ENCODE measurements around the gene CDK19.
"Not testable (repeated sequence)": the region's sequence is repeated elsewhere in the genome, so short reads cannot be mapped to it uniquely, and the experiment has no call there.

The CDK19 gene

DNA sequence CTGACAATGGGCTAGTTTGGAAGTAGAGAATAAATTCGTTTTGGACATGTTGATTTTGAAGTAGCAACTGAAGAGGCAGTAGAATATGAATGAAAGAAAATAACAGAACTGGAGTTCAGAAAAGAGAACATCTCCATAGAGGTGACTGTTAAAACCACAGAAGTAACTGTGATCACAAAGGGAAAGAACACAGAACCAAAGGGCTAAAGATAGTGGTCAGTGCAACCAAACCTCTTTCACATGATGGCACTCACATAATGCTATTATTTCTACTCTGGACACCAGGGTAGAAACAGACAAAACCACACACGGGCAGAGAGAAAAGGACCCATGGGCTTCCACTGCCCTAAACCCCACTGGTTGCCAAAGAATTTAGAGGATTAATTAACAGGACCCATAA, 58.5 kb downstream of the CDK19 start:
- DNase-seq, result peak in 1 of 4 experiments; percentile 14

DNA sequence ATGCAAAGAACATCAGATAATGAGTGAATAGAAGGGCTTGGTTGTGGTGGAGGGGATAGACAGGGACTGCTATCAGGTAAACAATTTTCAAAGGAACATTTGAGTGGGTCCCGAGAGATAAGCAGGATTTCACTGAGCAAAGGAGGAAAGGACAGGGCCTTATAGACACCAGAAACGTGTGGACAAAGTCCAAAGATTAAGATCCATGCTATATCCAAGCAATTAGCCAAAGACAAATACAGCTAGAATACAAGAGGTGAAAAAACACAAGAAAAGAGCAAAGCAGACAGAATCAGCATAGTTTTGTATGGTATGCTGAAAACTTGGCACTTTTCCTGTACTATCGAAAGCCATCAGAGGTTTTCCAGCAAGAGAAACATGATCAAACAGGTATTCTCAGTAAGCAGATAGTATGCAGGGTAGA, 59.8 kb downstream of the CDK19 start:
- no peak for DNase-seq

DNA sequence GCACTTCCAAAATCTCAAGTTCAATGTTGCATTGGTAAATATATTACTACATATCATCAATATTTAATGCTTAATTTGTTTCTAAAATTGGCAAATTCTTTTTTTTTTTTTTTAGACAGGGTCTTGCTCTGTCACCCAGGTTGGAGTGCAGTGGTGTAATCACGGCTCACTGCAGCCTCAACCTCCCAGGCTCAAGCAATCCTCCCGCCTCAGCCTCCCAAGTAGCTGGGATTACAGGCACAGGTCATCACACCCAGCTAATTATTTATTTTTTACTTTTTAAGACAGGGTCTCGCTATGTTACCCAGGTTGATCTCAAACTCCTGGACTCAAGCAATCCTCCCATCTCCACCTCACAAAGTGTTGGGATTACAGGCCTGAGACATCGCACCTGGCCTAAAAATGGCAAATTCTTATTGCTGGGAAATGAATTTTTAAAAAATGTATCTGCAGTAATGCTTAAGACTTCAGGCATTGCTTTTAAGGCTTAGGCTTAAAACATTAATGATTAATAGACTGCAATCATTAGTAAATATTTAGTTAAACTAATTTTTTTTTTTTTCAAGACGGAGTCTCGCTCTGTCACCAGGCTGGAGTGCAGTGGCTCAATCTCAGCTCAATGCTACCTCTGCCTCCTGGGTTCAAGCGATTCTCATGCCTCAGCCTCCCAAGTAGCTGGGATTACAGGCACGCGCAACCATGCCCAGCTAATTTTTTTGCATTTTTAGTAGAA, 61.2 kb downstream of the CDK19 start:
- not testable (repeated sequence) for DNase-seq

DNA sequence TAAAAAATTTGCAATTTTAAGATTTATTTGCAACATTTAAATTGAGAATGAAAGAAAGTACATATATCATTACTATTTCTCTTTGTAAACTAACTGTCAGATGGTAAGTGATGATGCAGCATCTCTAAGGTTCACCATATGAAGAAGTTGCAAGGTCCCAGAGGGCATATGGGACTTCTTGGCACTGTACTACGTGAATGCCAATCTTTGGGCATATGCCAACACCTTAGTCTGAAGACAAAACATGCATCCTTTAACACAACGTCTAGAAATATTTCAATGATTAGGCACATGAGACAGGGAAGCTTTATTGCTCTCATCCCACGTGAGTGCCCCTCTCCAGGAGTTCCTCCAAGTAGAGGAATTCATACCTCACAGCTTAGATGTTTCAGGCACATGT, 66.8 kb downstream of the CDK19 start:
- peak in 2 of 4 experiments; percentile 24 to 26 for DNase-seq

DNA sequence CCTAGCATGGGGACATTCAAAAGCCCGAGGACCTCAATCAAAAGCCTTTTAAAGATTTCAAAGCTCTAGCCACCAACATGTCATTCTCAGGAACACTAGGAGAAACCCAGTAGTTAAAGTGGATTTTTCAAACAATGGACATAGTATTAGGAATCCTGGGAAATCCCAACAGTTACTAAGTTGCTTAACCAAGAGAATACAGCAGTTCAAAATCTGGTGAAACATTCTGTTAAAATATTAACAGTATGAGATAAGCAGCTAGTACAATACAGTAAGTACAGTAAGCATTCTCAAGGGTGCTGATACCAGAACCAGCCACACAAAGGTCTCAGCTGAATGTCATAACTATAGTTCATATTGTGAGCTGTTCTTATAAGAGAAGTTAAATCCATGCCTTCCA, 68.6 kb downstream of the CDK19 start:
- DNase-seq, result no peak

DNA sequence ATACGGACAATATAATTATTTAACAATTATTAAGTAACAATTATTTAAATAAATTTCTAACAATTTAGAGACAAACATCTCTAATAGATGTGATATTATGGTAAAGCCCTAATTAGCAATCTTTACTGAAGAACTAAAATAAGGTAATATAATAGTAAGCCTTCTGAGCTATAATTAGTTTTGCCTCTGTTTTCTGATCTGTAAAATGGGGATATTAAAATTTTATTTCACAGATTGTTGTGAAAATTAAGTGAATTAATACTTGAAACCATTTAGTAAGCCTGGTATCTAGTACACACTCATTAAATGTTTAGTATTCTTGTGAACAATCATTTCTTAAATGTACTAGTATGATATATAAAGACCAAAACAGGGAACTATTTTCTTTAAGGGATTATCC, 70.3 kb downstream of the CDK19 start:
- DNase-seq, result no peak

DNA sequence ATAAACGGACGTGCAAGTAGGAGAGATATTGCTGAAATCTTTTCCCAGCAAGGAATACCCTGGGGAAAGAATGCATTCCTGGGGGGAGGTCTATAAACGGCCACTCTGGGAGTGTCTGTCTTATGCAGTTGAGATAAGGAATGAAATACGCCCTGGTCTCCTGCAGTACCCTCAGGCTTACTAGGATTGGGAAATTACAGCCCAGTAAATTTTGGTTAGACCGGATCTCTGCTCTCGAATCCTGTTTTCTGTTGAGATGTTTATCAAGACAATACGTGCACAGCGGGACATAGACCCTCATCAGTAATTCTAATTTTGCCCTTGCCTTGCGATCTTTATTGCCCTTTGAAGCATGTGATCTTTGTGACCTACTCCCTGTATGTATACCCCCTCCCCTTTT, 72.7 kb downstream of the CDK19 start:
- DNase-seq, result not testable (repeated sequence)

DNA sequence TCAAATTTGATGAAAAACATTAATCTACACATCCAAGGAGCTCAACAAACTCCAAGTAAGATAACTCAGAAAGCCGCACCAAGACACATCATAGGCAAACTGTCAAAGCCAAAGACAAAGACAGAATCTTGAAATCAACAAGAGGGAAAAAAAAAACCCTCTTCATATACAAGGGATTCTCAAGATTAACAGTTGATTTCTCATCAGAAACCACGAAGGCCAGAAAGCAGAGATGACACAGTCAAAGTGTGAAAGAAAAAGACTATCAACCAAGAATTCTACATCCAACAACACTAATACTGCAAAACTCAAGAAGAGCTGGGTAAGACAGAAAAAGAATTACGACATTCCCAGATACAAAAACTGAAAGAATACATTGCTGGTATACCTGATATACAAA, 73.8 kb downstream of the CDK19 start:
- DNase-seq, result no peak

DNA sequence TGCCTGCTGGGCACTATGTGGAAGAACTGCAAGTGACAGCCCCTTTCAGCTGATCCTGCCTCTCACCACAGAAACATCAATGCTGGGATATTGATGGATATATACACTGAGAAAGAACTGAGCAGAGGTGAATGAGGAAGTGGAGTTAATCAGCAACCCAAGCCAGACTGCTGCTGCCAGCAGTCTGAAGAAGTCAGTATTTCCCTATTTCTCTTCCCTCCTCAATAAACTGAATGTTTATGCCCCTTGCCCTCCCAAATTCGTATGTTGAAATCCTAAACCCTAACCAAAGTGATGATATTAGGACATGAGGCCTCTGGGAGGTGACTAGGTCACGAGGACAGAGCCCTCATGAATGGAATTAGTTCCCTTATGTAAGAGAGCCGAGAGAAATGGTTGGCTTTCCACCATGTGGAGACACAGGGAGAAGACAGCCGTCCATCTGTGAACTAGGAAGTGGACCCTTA, 76.3 kb downstream of the CDK19 start:
- peak; percentile 89 to 98 (median 94) for DNase-seq

DNA sequence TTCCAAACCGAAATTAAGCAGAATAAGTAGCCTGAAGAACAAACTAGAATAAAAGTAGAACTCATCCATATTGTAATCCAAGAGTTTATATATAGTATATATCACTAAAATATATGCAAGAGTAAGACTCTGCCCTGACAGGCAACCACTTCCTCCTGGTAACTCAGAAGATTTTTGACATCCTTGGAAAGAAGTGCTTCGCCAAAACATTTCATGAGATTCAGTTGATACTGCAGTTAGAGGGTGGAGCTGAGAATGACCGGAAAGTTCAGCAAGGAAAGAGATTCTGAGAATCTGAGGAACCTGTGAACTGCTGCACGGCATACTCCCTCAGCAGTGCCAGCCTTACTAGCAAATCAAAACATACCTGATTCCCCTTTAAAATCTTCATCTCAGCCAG, 79.6 kb downstream of the CDK19 start:
- peak; percentile 32 to 67 (median 51) for DNase-seq

DNA sequence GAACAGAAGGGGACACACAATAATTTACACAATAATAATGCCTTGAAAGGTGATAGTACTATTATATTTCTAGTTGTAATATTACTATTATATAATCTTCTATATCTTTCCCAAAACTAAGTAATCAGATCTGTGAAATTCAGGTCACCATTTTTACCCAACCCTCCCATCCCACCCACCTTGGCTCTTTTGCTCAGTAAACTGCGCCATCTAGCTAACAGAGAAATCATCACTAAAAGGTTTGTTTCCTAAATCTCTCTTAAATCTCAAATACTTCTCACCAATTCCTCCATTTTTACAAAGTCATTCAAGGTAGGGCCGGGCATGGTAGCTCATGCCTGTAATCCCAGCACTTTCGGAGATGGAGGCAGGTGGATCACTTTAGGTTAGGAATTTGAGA, 83.4 kb downstream of the CDK19 start:
- no peak for DNase-seq

DNA sequence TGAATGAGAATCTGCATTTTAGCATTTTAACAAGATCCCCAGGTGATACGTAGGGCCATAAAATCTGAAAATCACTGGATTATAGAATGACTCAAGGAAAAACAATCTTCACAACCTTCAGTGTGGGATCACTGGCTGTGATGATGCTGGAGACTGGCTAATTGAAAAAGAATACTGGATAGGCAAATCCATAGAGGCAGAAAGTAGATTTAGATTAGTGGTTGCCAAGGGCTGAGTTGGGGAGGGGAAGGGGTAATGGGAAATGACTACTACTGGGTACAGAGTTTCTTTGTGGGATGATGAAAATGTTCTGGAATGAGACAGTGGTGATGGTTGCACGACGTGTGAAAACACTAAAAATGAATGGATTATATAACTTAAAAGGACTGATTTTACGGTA, 84.1 kb downstream of the CDK19 start:
- no peak for DNase-seq

DNA sequence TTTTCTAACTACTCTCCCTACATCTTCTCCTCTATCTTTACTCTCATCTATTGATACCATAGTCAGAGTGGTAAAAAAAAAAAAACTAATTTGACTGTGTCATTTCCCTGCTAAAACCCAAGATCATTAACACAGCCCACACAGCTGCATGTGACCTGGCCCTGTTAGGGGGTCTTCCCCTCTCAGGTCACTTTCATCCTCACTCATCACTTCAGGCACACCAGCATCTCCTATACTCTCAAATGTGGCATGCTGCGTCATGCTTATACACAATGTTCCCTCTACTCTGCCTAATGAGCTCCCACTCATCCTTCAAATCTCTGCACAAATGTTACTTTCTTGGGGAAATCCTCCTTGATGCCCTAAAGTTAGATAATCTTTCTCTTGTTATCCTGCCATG, 86.8 kb downstream of the CDK19 start:
- no peak for DNase-seq

DNA sequence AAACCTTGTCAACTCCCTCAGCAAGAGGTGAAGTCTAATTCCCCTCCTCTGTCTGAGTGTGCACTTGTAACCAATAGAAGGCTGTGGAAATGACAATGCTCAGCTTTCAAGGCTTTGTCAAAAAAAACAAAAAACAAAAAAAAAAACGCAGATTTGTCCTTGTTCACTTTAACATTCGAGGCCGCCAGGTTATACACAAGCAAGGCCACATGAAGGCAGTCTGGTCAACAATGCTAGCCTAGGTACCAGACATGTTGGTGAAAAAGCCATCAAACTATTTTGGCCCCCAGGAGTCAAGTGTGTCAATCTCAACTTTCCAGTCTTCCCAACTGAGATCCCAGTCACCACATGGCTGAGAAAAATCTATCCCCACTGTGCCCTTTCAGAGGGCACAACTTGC, 92.3 kb downstream of the CDK19 start:
- DNase-seq, result no peak

DNA sequence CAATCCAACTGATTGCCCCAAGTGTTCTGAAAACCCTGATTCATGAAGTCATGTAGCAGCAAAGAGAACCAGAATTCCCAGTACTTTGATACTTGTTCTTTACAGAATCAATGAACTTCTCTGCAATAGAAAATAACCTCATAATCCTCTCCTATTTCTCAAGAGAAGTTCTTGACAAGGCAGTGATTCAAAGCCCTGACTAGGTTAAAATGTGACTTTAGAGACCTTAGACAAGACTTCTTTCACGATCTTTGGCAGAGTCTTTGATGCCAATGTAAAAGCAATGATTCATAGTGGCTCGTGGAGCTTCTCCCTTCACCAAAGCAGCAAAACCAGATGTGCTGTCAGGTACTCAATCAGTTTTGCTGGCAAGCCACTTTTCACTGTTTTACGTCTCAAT, 95.2 kb downstream of the CDK19 start:
- no peak for DNase-seq

DNA sequence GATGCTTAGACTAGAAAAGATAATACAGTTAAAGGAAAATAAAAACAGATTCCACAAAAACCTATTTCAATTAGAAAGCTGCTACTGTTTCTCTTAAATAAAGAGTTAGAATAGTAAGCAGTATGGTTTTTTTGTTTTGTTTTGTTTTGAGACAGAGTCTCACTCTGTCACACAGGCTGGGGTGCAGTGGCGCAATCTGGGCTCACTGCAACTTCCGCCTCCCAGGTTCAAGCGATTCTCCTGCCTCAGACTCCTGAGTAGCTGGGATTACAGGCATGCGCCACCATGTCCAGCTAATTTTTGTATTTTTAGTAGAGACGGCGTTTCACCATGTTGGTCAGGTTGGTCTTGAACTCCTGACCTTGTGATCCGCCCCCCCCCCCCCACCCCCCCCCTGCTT, 95.7 kb downstream of the CDK19 start:
- DNase-seq, result peak in 1 of 4 experiments; percentile 10

DNA sequence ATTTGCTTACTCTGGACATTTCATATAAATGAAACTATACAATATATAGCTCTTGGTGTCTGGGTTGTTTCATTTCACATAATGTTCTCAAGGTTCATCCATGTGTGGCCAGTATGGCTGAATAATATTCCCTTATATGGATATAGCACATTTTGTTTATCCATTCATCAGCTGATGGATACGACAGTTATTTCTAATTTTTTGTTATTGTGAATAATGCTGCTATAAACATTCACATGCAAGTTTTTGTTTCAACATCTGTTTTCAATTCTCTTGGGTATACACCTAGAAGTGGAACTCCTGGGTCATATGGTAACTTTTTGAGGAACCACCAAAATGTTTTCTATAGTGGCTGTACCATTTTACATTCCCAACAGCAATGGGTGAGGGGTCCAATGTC, 101.1 kb downstream of the CDK19 start:
- no peak for DNase-seq

DNA sequence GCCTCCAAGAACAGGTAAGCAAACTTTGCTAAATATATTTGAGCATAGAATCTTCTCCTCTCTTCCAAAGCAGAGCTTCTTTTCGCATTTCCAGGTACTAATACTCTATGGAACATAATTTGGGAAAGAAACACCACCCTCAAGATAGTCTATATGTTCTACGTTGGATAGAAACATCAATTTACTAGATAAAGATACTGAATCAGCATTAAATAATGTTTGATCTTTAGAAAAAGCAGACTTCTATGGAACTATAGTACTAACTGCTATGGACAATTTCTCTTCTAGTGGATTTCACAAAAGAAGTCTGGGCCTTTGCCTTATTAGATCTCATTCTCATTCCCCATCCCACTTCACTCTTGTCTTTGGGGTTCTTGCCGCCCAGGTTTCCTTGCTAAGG, 103.0 kb downstream of the CDK19 start:
- DNase-seq, result no peak

DNA sequence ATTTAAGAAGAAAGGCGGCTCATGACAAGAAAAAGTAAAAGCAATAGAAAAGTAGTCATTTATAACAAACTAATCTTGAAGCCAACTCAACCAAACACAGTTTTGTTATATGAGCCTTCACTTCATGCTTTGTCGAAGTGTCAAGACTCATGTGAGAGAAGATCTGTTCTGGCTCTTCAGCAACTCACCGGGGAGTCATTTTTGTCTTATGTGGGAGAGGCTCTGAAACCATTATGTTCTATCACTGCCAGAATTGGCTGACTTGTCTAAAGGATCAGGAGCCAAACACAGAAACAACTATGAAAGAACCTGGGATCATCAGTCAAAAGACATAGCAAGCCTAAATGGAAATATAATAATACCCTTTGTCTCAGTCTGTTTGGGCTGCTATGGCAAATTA, 105.2 kb downstream of the CDK19 start:
- no peak for DNase-seq

DNA sequence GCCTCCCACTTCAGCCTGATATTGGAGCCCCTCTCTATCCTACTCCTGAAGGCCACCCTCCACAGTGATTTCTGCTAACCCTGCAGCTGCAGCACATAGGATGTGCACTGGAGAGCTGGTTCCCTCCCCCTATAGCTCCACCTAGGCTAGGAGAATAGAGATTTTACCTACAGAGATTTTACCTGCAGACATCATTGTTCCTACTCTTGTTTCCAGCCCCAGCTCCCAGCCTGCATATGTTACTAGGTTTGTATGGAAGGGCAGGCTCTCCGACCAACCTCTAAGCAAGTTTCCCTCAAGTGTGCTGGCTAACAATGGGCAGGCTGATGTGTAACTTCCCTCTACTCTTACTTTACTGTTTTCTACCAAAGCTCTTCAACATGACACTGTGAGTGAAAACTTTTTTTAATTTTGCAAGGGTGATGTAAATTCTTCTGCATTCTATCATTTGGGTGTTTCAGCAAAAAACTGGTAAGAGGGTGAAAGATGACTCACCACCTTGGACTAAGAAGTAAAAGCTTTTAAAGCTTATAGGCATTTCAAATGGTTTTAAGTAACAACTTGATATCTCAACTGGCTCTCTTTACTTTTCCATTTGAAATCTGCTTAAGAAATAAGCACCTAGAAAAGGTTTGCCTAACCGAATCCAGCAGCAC, 106.8 kb downstream of the CDK19 start:
- peak; percentile 17 to 75 (median 48) for DNase-seq

DNA sequence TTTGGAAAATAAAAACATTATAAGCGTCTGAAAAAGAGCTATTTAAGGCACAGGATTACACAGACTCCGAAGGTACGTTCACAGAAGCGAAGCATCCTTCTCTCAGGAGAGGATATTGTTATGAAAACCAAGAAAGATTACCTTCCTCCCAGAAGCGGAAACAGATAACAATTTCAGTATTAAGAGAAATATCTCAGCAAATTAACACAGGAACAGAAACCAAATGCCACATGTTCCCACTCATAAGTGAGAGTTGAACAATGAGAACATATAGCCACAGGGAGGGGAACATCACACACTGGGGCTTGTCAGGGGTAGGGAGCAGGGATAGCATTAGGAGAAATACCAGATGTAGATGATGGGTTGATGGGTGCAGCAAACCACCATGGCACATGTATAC, 109.7 kb downstream of the CDK19 start:
- peak in 3 of 4 experiments; percentile 21 to 47 (median 43) for DNase-seq

DNA sequence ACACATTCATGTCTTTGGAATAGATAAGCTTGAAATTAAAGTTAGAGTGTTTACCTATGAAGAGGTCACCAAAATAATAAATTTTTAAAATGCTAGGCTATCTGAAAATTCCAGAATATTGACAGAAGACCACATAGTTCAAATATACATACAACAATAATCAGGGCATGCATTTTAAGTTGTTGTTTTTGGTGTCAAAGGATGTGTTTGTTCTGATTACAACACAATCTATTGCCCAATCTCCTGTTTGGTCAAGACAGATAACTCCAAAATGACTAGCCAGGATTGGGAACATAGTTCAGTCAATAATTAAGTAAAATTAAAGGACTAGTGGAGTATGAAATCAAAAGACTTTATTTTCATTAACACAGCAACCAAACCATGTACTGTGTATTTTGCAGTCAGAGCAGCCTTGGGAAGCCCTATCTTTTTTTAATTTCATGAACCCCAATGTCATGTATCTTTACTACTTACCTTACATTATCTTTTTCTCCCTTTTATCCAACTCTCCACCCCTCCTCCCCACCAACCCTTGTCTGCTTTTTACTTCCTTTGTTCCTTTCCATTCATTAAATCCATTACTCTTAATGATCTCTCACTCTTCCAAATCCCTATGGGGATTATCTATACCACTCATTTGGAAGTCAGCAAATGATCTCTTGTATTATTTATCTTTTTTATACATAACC, 111.2 kb downstream of the CDK19 start:
- DNase-seq, result peak in 2 of 4 experiments; percentile 51 to 61

DNA sequence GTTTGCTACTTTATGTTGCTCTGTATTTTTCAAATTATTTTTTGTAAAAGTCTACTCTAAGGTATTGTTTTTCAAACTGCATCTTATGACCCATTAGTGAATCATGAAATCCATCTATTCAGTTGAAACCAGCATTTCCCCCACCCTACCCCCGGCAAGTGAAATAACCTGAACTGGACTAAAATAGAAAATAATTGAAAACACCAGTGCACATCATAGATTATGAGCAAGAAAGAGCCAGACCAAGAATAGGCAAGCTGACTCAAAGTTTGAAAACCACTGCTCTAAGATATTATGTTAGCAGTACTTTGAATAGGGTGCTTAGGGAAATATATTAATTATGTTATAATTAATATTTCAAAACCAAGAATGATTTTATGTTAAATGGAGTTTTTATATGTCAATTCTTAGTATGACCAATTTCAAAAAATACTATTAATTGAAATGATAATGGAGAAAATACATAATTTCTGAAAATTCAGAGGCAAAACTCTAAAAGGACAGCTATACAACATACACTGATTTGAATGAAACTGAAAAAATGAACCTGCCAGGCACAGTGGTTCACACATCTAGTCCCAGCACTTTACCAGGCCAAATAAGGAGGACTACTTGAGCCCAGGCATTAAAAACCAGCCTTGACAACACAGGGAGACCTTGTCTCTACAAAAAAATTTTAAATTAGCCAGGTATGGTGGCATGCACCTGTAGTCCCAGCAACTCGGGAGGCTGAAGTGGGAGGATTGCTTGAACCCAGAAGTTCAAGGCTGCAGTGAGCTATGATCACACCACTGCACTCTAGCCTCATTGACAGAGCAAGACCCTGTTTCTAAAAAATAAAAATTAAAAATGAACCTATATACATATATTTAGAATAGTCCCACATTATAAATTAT, 112.0 kb downstream of the CDK19 start:
- DNase-seq, result no peak
